ENCODE data around the gene SLC35F4.
"Not testable (repeated sequence)": the region's sequence is repeated elsewhere in the genome, so short reads cannot be mapped to it uniquely, and the experiment has no call there.

SLC35F4 gene

GRCh38 chr14:57796556-57796955 lies 69.3 kb downstream of the SLC35F4 start:
- no peak for DNase-seq

- no peak for DNase-seq
Observed at GRCh38 chr14:57785058-57785457, 80.8 kb downstream of the SLC35F4 start.

GRCh38 chr14:57771801-57772200 lies 94.1 kb downstream of the SLC35F4 start:
- DNase-seq: no peak

GRCh38 chr14:57769863-57770523 lies 95.9 kb downstream of the SLC35F4 start:
- DNase-seq: no peak

GRCh38 chr14:57761800-57762199 lies 104.1 kb downstream of the SLC35F4 start:
- DNase-seq: no peak

- DNase-seq: no peak
Observed at GRCh38 chr14:57760896-57761295, 105.0 kb downstream of the SLC35F4 start.

GRCh38 chr14:57755018-57755521 lies 110.8 kb downstream of the SLC35F4 start:
- no peak for DNase-seq

GRCh38 chr14:57754527-57754926 lies 111.4 kb downstream of the SLC35F4 start:
- no peak for DNase-seq

GRCh38 chr14:57753821-57754220 lies 112.1 kb downstream of the SLC35F4 start:
- no peak for DNase-seq

GRCh38 chr14:57752142-57752695 lies 113.7 kb downstream of the SLC35F4 start:
- not testable (repeated sequence) for DNase-seq

- DNase-seq: no peak
Observed at GRCh38 chr14:57751400-57751799, 114.5 kb downstream of the SLC35F4 start.

GRCh38 chr14:57749267-57749666 lies 116.6 kb downstream of the SLC35F4 start:
- no peak for DNase-seq

GRCh38 chr14:57748279-57748678 lies 117.6 kb downstream of the SLC35F4 start:
- DNase-seq: no peak

- DNase-seq: no peak
Observed at GRCh38 chr14:57747036-57747435, 118.9 kb downstream of the SLC35F4 start.

- DNase-seq: no peak
Observed at GRCh38 chr14:57746563-57746962, 119.3 kb downstream of the SLC35F4 start.

GRCh38 chr14:57739516-57739915 lies 126.4 kb downstream of the SLC35F4 start:
- no peak for DNase-seq

- DNase-seq: no peak
Observed at GRCh38 chr14:57737598-57737997, 128.3 kb downstream of the SLC35F4 start.

GRCh38 chr14:57736391-57736790 lies 129.5 kb downstream of the SLC35F4 start:
- no peak for DNase-seq

GRCh38 chr14:57735276-57735675 lies 130.6 kb downstream of the SLC35F4 start:
- DNase-seq: no peak

GRCh38 chr14:57732463-57733285 lies 133.2 kb downstream of the SLC35F4 start:
- DNase-seq: no peak

GRCh38 chr14:57729208-57730187 lies 136.4 kb downstream of the SLC35F4 start:
- no peak for DNase-seq

- DNase-seq: no peak
Observed at GRCh38 chr14:57725399-57726077, 140.4 kb downstream of the SLC35F4 start.
